Fibroblast of mammary gland (primary cell): ENCODE results near the gene F2RL3.

Experiments
- DNase-seq: peaks from one replicate; pipeline ENCODE4 v3.0.0-alpha.2; 2010; ENCODE audit warnings: low read depth
- H3K4me3 ChIP-seq: 2 replicates; pipeline ENCODE4 v1.5.1; 2011; ENCODE audit warnings: low read depth, mild to moderate bottlenecking, low read length, moderate library complexity; ENCODE audit not compliant: control insufficient read depth
- CTCF ChIP-seq: conservative IDR thresholded peaks from 2 replicates; pipeline ENCODE4 v1.5.1; 2011; ENCODE audit warnings: low read depth, low read length, inconsistent platforms; ENCODE audit not compliant: control insufficient read depth, insufficient read depth

Gene F2RL3

GRCh38 chr19:16908759-16909158 lies 20.0 kb downstream of the F2RL3 start:
- no peak overlapping the region for H3K4me3 ChIP-seq
- DNase-seq = no peak
- TF ChIP-seq CTCF = no peak

GRCh38 chr19:16911046-16911445 lies 22.2 kb downstream of the F2RL3 start:
- DNase-seq = no peak
- no peak for TF ChIP-seq CTCF
- H3K4me3 ChIP-seq = no peak overlapping the region

DNA sequence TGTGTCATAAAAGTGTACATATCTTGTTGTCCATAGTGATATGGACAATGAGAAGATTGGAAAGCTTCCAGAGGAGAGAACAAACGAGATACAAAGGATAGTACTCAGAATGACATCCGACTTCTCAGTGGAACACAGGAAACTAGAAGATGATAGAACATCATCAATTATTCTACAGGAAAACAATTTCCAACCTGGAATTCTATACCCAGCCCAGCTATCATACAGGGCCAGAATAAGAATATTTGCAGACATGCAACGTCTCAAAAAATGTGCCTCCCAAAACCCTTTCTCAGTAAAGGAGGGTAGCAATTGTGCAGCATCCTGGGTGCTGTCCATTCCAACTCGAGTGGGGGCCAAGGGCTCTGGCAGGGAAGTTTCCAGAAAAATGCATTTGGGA lies 24.0 kb downstream of the F2RL3 start:
- no peak for DNase-seq
- no peak overlapping the region for H3K4me3 ChIP-seq
- TF ChIP-seq CTCF = no peak

DNA sequence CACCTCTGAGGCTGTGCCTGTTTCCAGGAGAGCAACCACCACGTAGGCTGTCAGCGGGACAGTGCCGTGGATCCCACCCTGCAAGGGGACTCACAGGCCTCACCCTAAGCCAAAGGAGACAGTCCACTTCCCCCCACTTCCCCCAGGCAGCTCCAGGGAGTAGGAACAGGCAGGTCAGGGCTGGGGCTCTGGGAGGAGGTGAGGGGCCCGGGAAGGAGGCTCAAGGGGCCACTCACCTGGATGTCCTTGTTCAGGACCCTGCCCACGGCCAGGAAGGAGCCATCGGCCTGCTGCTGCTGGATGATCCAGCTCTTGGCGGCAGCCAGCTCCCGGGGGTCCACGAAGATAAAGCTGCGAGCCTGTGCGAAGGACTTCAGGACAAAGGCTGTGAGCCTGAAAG lies 25.6 kb downstream of the F2RL3 start:
- DNase-seq = no peak
- H3K4me3 ChIP-seq = no peak overlapping the region
- TF ChIP-seq CTCF = no peak

DNA sequence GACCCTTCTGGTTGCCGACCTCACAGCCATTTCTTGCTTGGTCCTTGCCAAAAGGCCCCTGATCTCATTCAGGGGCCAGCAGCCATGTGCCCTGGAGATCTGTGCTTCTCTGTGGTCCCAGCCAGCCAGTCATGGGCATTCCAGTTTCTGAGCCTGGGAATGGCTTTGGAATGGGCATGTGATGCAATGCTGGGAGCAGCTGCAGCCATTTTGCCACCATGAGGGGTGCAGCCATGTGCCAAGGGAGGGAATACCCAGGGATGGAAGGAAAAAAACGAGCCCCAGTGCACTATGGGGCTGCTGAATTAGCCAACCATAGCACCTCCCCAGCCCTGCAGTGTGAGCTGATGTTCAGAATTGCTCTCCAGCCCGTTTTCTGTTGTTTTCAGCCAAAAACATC lies 26.3 kb downstream of the F2RL3 start:
- no peak for TF ChIP-seq CTCF
- no peak overlapping the region for H3K4me3 ChIP-seq
- DNase-seq = no peak

- no peak overlapping the region for H3K4me3 ChIP-seq
- DNase-seq = no peak
- no peak for TF ChIP-seq CTCF
These were observed 26.9 kb downstream of the F2RL3 start for GRCh38 chr19:16915734-16916133.

GRCh38 chr19:16917401-16917800 lies 28.6 kb downstream of the F2RL3 start:
- H3K4me3 ChIP-seq = no peak overlapping the region
- TF ChIP-seq CTCF = no peak
- no peak for DNase-seq
